ENCODE results near the gene OSTC. TPM values are rescaled to one million over a fixed set of nuclear protein-coding genes. Genes with fewer than 3 reads are reported as not detected.

OSTC gene
- polyA plus RNA-seq, 1 of the 3 experiments (the other 2 are of a cell fraction): 107 TPM

GRCh38 chr4:108683479-108683878 is 33.1 kb downstream of the OSTC start:
- Histone ChIP-seq H3K9me3 (no peaks in the 10 kb centered on the region), H3K9me2 (no peaks in the 10 kb centered on the region), H3K4me1 (ENCODE audit: control insufficient read depth in 1 of 2, insufficient read depth in 2 of 2, low read depth in 1 of 2, low read length in 1 of 2) (no peaks in the 10 kb centered on the region), H3K9ac (no peak overlapping the region), H3F3A (replicated peaks; ENCODE audit: insufficient read depth) (no peaks in the 10 kb centered on the region), H3K27me3 (ENCODE audit: insufficient read depth) (no peaks in the 10 kb centered on the region), H3K4me3 (ENCODE audit: low read depth in 2 of 2, low read length in 1 of 2) (no peak overlapping the region), H3K4me2 (no peak overlapping the region), H3K36me3 (replicated peaks in 1 of 2; ENCODE audit: control insufficient read depth in 1 of 2, insufficient read depth in 2 of 2, low read length in 1 of 2) (no peaks in the 10 kb centered on the region), H4K20me1 (ENCODE audit: insufficient read depth) (no peaks in the 10 kb centered on the region), H3K79me2 (ENCODE audit: insufficient read depth) (no peaks in the 10 kb centered on the region), H3K27ac (ENCODE audit: low read depth in 2 of 2, low read length in 1 of 2) (no peak overlapping the region), H2AFZ (ENCODE audit: low read depth) (no peak overlapping the region)
- peak; percentile 8 for DNase-seq
- 20% methylated on average over 5 of the region's 5 CpGs for WGBS (ENCODE audit: low lambda C conversion rate)
- ChIA-PET POLR2A (no interaction called here), CTCF (interaction anchor here (0.7 to 1.1 kb wide), 3 partner anchors 10 to 24 kb away, joined by 3 to 5 read pairs (median 4); no protein-coding TSS in a partner anchor)
- TF ChIP-seq RAD21 (IDR thresholded peaks at IDR 0.05; ENCODE audit: low read length): peak; percentile 63
- TF ChIP-seq CTCF (IDR thresholded peaks at IDR 0.05): peak; percentile 57
- peak; percentile 25; the same call in 1 of the 2 replicates for TF ChIP-seq SMC3 (IDR thresholded peaks at IDR 0.05; ENCODE audit: low read depth, low read length)
- no peak for TF ChIP-seq EZH2phosphoT487 (IDR thresholded peaks at IDR 0.05; ENCODE audit: borderline replicate concordance, low read depth)

- ChIA-PET POLR2A (no interaction called here), CTCF (no interaction called here)
- H3K4me2 ChIP-seq: no peak overlapping the region
- WGBS (ENCODE audit: low lambda C conversion rate): 87% methylated on average over 4 of the region's 4 CpGs
- H3K27ac ChIP-seq (ENCODE audit: low read depth in 2 of 2, low read length in 1 of 2): no peak overlapping the region
- H3K79me2 ChIP-seq (ENCODE audit: insufficient read depth): no peaks in the 10 kb centered on the region
- H3K4me1 ChIP-seq (ENCODE audit: control insufficient read depth in 1 of 2, insufficient read depth in 2 of 2, low read depth in 1 of 2, low read length in 1 of 2): no peaks in the 10 kb centered on the region
- H3K4me3 ChIP-seq (ENCODE audit: low read depth in 2 of 2, low read length in 1 of 2): no peak overlapping the region
- no peaks in the 10 kb centered on the region for H3K27me3 ChIP-seq (ENCODE audit: insufficient read depth)
- no peaks in the 10 kb centered on the region for H3F3A ChIP-seq (replicated peaks; ENCODE audit: insufficient read depth)
- DNase-seq: no peak
- H3K9ac ChIP-seq: no peak overlapping the region
- H3K36me3 ChIP-seq (replicated peaks in 1 of 2; ENCODE audit: control insufficient read depth in 1 of 2, insufficient read depth in 2 of 2, low read length in 1 of 2): no peaks in the 10 kb centered on the region
- no peaks in the 10 kb centered on the region for H3K9me3 ChIP-seq
- H4K20me1 ChIP-seq (ENCODE audit: insufficient read depth): no peaks in the 10 kb centered on the region
- H3K9me2 ChIP-seq: no peaks in the 10 kb centered on the region
- no peak overlapping the region for H2AFZ ChIP-seq (ENCODE audit: low read depth)
- TF ChIP-seq MAX (IDR thresholded peaks at IDR 0.05; ENCODE audit: low read depth): no peak
- TF ChIP-seq MEF2A (IDR thresholded peaks at IDR 0.05; ENCODE audit: borderline replicate concordance, low read depth): no peak
- TF ChIP-seq SIN3A (IDR thresholded peaks at IDR 0.05; ENCODE audit: borderline replicate concordance, low read depth, low read length): no peak
- no peak for TF ChIP-seq ZBTB33 (IDR thresholded peaks at IDR 0.05; ENCODE audit: borderline replicate concordance, low read depth)
- no peak for TF ChIP-seq EZH2phosphoT487 (IDR thresholded peaks at IDR 0.05; ENCODE audit: borderline replicate concordance, low read depth)
- no peak for TF ChIP-seq TAF1 (IDR thresholded peaks at IDR 0.05; ENCODE audit: borderline replicate concordance, low read depth, low read length)
- no peak for TF ChIP-seq PBX3 (IDR thresholded peaks at IDR 0.05)
- no peak for TF ChIP-seq RFX5 (IDR thresholded peaks at IDR 0.05; ENCODE audit: low read length)
- TF ChIP-seq JUND (IDR thresholded peaks at IDR 0.05): no peak
- no peak for TF ChIP-seq REST (IDR thresholded peaks at IDR 0.05; ENCODE audit: low read depth, low read length)
- TF ChIP-seq TEAD4 (IDR thresholded peaks at IDR 0.05; ENCODE audit: borderline replicate concordance, insufficient read depth): no peak
- no peak for TF ChIP-seq IRF3 (IDR thresholded peaks at IDR 0.05; ENCODE audit: low read depth, low read length)
- TF ChIP-seq RXRA (IDR thresholded peaks at IDR 0.05; ENCODE audit: borderline replicate concordance, low read depth): no peak
Measured at GRCh38 chr4:108685036-108685686, 34.8 kb downstream of the OSTC start.

All from SK-N-SH (cell line).